ENCODE results near the gene TSEN15. TPM values are rescaled to one million over a fixed set of nuclear protein-coding genes. Genes with fewer than 3 reads are reported as not detected.
"Not testable (repeated sequence)": the region's sequence is repeated elsewhere in the genome, so short reads cannot be mapped to it uniquely, and the experiment has no call there.

Gene TSEN15
- total RNA-seq, 2 experiments from 2014 or later, result 44.1 to 44.3 TPM

- peaks cover 33% of the 10 kb centered on the region for H3K27me3 Mint-ChIP-seq
Measured at GRCh38 chr1:184032930-184033418, 18.6 kb upstream of the TSEN15 start.

GRCh38 chr1:184033711-184034167, 17.8 kb upstream of the TSEN15 start:
- no peak for DNase-seq
- no peak overlapping the region for H3K4me3 Mint-ChIP-seq
- H3K9me3 Mint-ChIP-seq, result no peaks in the 10 kb centered on the region
- H3K36me3 Mint-ChIP-seq, result peaks cover under 1% of the 10 kb centered on the region
- H3K27ac Mint-ChIP-seq, result no peak overlapping the region
- POLR2A ChIA-PET, result interaction anchor here (2.0 kb wide), 1 partner anchor 18 kb away, joined by 9 read pairs; the partner anchor contains the start of gene TSEN15
- H3K27me3 Mint-ChIP-seq, result peaks cover 30% of the 10 kb centered on the region
- intact Hi-C loops (cut with micrococcal nuclease), result no loop called here
- CTCF ChIA-PET, result interaction anchor here (0.8 kb wide), 1 partner anchor 117 kb away, joined by 3 read pairs; no protein-coding TSS in a partner anchor
- peaks cover 11% of the 10 kb centered on the region for H3K4me1 Mint-ChIP-seq (ENCODE audit: low read depth)

More at GRCh38 chr1:184032930-184033418, 18.6 kb upstream of the TSEN15 start:
- H3K27ac Mint-ChIP-seq, result no peak overlapping the region
- DNase-seq, result no peak
- H3K4me3 Mint-ChIP-seq, result no peak overlapping the region
- ChIA-PET POLR2A (interaction anchor here (2.0 kb wide), 1 partner anchor 19 kb away, joined by 9 read pairs; the partner anchor contains the start of gene TSEN15), CTCF (no interaction called here)
- H3K36me3 Mint-ChIP-seq, result no peaks in the 10 kb centered on the region
- intact Hi-C loops (cut with micrococcal nuclease), result no loop called here
- H3K9me3 Mint-ChIP-seq, result no peaks in the 10 kb centered on the region
- peaks cover 8% of the 10 kb centered on the region for H3K4me1 Mint-ChIP-seq (ENCODE audit: low read depth)

GRCh38 chr1:184034761-184035379, 16.7 kb upstream of the TSEN15 start:
- H3K9me3 Mint-ChIP-seq, result no peaks in the 10 kb centered on the region
- POLR2A ChIA-PET, result interaction anchor here (0.6 to 2.0 kb wide), 2 partner anchors 17 to 53 kb away, joined by 3 to 9 read pairs; partner anchors contain the start of gene TSEN15
- H3K4me3 Mint-ChIP-seq, result no peak overlapping the region
- H3K27ac Mint-ChIP-seq, result no peak overlapping the region
- H3K4me1 Mint-ChIP-seq (ENCODE audit: low read depth), result peaks cover 12% of the 10 kb centered on the region
- H3K27me3 Mint-ChIP-seq, result peaks cover 41% of the 10 kb centered on the region
- intact Hi-C loops (cut with micrococcal nuclease), result loop anchor here (5.0 kb wide), 1 partner anchor 1527 kb away; no protein-coding TSS in a partner anchor
- no peak for DNase-seq
- CTCF ChIA-PET, result interaction anchor here (0.8 kb wide), 1 partner anchor 119 kb away, joined by 3 read pairs; no protein-coding TSS in a partner anchor
- H3K36me3 Mint-ChIP-seq, result peaks cover 1% of the 10 kb centered on the region

GRCh38 chr1:184035719-184036516, 15.6 kb upstream of the TSEN15 start:
- intact Hi-C loops (cut with micrococcal nuclease), result loop anchor here (2.0 to 5.0 kb wide), 4 partner anchors 79 to 1526 kb away; partner anchors contain the start of gene SMG7
- DNase-seq, result no peak
- Mint-ChIP-seq H3K27me3 (peaks cover 47% of the 10 kb centered on the region), H3K9me3 (no peaks in the 10 kb centered on the region), H3K4me3 (peak overlapping the region; percentile 62), H3K27ac (no peak overlapping the region), H3K36me3 (peaks cover 1% of the 10 kb centered on the region), H3K4me1 (ENCODE audit: low read depth) (peaks cover 12% of the 10 kb centered on the region)
- ChIA-PET POLR2A (interaction anchor here (2.2 kb wide), 1 partner anchor 15 kb away, joined by 14 read pairs; the partner anchor contains the start of gene TSEN15), CTCF (no interaction called here)

GRCh38 chr1:184036517-184036949, 15.0 kb upstream of the TSEN15 start:
- peaks cover 12% of the 10 kb centered on the region for H3K4me1 Mint-ChIP-seq (ENCODE audit: low read depth)
- intact Hi-C loops (cut with micrococcal nuclease), result loop anchor here (2.0 to 5.0 kb wide), 4 partner anchors 80 to 1526 kb away; partner anchors contain the start of gene SMG7
- H3K9me3 Mint-ChIP-seq, result no peaks in the 10 kb centered on the region
- ChIA-PET CTCF (no interaction called here), POLR2A (interaction anchor here (2.2 kb wide), 1 partner anchor 15 kb away, joined by 14 read pairs; the partner anchor contains the start of gene TSEN15)
- peak overlapping the region; percentile 62 for H3K4me3 Mint-ChIP-seq
- H3K27me3 Mint-ChIP-seq, result peaks cover 50% of the 10 kb centered on the region
- peak; percentile 23 for DNase-seq
- peaks cover 1% of the 10 kb centered on the region for H3K36me3 Mint-ChIP-seq
- H3K27ac Mint-ChIP-seq, result no peak overlapping the region

GRCh38 chr1:184037849-184038591, 13.5 kb upstream of the TSEN15 start:
- H3K27me3 Mint-ChIP-seq, result peaks cover 61% of the 10 kb centered on the region
- no peak for DNase-seq
- H3K36me3 Mint-ChIP-seq, result peaks cover 1% of the 10 kb centered on the region
- H3K4me3 Mint-ChIP-seq, result peak overlapping the region; percentile 69
- no peak overlapping the region for H3K27ac Mint-ChIP-seq
- ChIA-PET POLR2A (no interaction called here), CTCF (interaction anchor here (1.7 kb wide), 1 partner anchor 13 kb away, joined by 5 read pairs; the partner anchor contains the start of gene TSEN15)
- H3K4me1 Mint-ChIP-seq (ENCODE audit: low read depth), result peaks cover 12% of the 10 kb centered on the region
- no peaks in the 10 kb centered on the region for H3K9me3 Mint-ChIP-seq
- intact Hi-C loops (cut with micrococcal nuclease), result loop anchor here (1.0 to 5.0 kb wide), 7 partner anchors 13 to 1524 kb away; partner anchors contain the start of genes SMG7 and TSEN15

- H3K36me3 Mint-ChIP-seq, result peaks cover 1% of the 10 kb centered on the region
- POLR2A ChIA-PET, result interaction anchor here (0.6 kb wide), 2 partner anchors 14 to 72 kb away, joined by 3 read pairs; no protein-coding TSS in a partner anchor
- intact Hi-C loops (cut with micrococcal nuclease), result loop anchor here (5.0 kb wide), 1 partner anchor 1523 kb away; no protein-coding TSS in a partner anchor
Measured at GRCh38 chr1:184039126-184039525, 12.4 kb upstream of the TSEN15 start.

GRCh38 chr1:184041731-184042130, 9.8 kb upstream of the TSEN15 start:
- peaks cover 45% of the 10 kb centered on the region for H3K27me3 Mint-ChIP-seq
- peaks cover 1% of the 10 kb centered on the region for H3K36me3 Mint-ChIP-seq
- POLR2A ChIA-PET, result no interaction called here
- DNase-seq, result no peak
- CTCF ChIA-PET, result no interaction called here
- H3K27ac Mint-ChIP-seq, result no peak overlapping the region
- H3K9me3 Mint-ChIP-seq, result no peaks in the 10 kb centered on the region
- no peak overlapping the region for H3K4me3 Mint-ChIP-seq
- H3K4me1 Mint-ChIP-seq (ENCODE audit: low read depth), result peaks cover 8% of the 10 kb centered on the region
- intact Hi-C loops (cut with micrococcal nuclease), result no loop called here

More at GRCh38 chr1:184039126-184039525, 12.4 kb upstream of the TSEN15 start:
- Mint-ChIP-seq H3K4me1 (ENCODE audit: low read depth) (peaks cover 10% of the 10 kb centered on the region), H3K4me3 (no peak overlapping the region), H3K9me3 (no peaks in the 10 kb centered on the region), H3K27ac (no peak overlapping the region), H3K27me3 (peaks cover 64% of the 10 kb centered on the region)
- DNase-seq, result no peak
- CTCF ChIA-PET, result interaction anchor here (1.7 kb wide), 1 partner anchor 12 kb away, joined by 5 read pairs; the partner anchor contains the start of gene TSEN15

GRCh38 chr1:184043315-184043714, 8.2 kb upstream of the TSEN15 start:
- CTCF ChIA-PET, POLR2A ChIA-PET: not testable (repeated sequence)

GRCh38 chr1:184044603-184045376, 6.7 kb upstream of the TSEN15 start:
- Mint-ChIP-seq H3K9me3 (no peaks in the 10 kb centered on the region), H3K36me3 (no peaks in the 10 kb centered on the region), H3K27ac (no peak overlapping the region), H3K4me3 (no peak overlapping the region), H3K4me1 (ENCODE audit: low read depth) (no peaks in the 10 kb centered on the region), H3K27me3 (peaks cover 34% of the 10 kb centered on the region)
- CTCF ChIA-PET, result no interaction called here
- no peak for DNase-seq
- POLR2A ChIA-PET, result no interaction called here
- intact Hi-C loops (cut with micrococcal nuclease), result no loop called here

More at GRCh38 chr1:184043315-184043714, 8.2 kb upstream of the TSEN15 start:
- H3K36me3 Mint-ChIP-seq; H3K9me3 Mint-ChIP-seq; intact Hi-C loops (cut with micrococcal nuclease); H3K27ac Mint-ChIP-seq; H3K4me3 Mint-ChIP-seq; H3K4me1 Mint-ChIP-seq (ENCODE audit: low read depth); DNase-seq: not testable (repeated sequence)
- H3K27me3 Mint-ChIP-seq, result peaks cover 42% of the 10 kb centered on the region
